ENCODE results near the gene ZRANB2. TPM values are rescaled to one million over a fixed set of nuclear protein-coding genes. Genes with fewer than 3 reads are reported as not detected.

Gene ZRANB2
- total and polyA plus RNA-seq, 9 of the 15 experiments (the other 6 are each of a cell fraction or from before 2014, with no cell fraction given) = 80.8 to 264 (median 157) TPM

DNA sequence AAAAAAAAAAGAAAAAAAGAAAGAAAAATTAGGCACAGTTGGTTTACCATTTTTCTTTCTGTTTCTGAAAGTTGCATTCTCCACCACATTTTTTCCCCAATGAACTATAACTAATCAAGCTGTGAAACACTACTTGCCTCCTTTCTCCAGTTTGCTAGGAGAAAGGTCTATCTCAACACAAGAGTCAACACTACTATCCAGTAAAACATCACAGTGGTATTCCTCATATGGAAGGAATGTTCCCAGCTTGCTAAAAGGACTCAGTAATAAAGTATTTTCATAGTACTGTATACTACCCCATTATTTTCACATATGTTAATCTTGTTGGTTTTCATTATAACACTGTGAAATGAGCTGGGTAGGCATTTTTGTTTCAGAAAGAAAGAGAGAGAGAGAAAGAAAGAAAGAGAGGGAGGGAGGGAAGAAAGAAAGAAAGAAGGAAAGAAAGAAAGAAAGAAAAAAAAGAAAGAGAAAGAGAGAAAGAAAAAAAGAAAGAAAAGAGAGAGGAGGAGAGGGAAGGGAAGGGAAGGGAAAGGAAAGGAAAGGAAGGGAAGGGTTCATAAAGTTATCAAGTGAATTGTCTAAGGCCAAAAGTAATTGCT lies 41.1 kb downstream of the ZRANB2 start (continued):
- TF ChIP-seq, protein P1, sequence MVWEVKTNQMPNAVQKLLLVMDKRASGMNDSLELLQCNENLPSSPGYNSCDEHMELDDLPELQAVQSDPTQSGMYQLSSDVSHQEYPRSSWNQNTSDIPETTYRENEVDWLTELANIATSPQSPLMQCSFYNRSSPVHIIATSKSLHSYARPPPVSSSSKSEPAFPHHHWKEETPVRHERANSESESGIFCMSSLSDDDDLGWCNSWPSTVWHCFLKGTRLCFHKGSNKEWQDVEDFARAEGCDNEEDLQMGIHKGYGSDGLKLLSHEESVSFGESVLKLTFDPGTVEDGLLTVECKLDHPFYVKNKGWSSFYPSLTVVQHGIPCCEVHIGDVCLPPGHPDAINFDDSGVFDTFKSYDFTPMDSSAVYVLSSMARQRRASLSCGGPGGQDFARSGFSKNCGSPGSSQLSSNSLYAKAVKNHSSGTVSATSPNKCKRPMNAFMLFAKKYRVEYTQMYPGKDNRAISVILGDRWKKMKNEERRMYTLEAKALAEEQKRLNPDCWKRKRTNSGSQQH (CRISPR knock-in tag; IDR thresholded peaks at IDR 0.05) = 0 out of 2 replicates have a peak, but pooled peaks have one; percentile 47
- TF ChIP-seq ZNF644 (tag; IDR thresholded peaks at IDR 0.05; ENCODE audit: low read depth) = no peak
- no peak for TF ChIP-seq PHB (CRISPR knock-in tag; IDR thresholded peaks at IDR 0.05)
- TF ChIP-seq C11orf30 (IDR thresholded peaks at IDR 0.05; ENCODE audit: low read depth) = peak; percentile 37; the same call in 1 of the 2 replicates
- TF ChIP-seq ZNF316 (IDR thresholded peaks at IDR 0.05) = peak; percentile 52

DNA sequence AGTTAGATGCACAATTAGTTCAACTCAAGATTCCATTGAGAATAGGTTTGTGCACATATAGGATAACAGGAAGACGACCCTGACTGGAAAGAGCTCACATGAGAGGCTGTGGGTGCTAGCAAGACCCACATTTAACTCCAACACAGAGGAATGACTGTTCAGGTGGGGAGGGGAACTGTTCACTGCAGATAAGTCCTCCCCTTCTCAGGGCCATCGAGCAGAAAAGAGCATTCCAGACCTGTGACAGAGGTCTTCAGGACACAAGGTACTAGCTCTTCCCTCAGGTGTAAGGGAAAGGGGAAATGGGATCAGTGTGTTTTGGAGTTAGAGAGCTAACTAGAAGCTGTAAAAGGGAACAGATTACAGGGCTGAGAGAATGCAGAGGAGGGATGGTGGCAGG lies 41.9 kb downstream of the ZRANB2 start:
- CTCF ChIA-PET (ENCODE audit: low intra/inter-chr PET ratio) = interaction anchor here (0.7 kb wide), 1 partner anchor 599 kb away, joined by 7 read pairs; no protein-coding TSS in a partner anchor
- FAIRE-seq = no peak
- no peaks in the 10 kb centered on the region for H3K9me3 ChIP-seq (replicated peaks; ENCODE audit: control insufficient read depth, insufficient read depth, low read depth, low read length)

More for the DNA sequence above, 41.9 kb downstream of the ZRANB2 start:
- in situ Hi-C loops (cut with MboI) (no loop called here), intact Hi-C loops (cut with micrococcal nuclease) (no loop called here)
- Histone ChIP-seq H3K4me3 (no peak overlapping the region), H4K20me1 (replicated peaks; ENCODE audit: control insufficient read depth, insufficient read depth, low read length) (no peaks in the 10 kb centered on the region), H3K4me2 (ENCODE audit: insufficient read depth, low read length) (peak overlapping the region; percentile 13; the same call in 1 of the 2 replicates), H2AFZ (ENCODE audit: low read depth, low read length) (no peak overlapping the region), H3K9ac (ENCODE audit: insufficient read depth in 1 of 2, low read depth in 2 of 2, low read length in 2 of 2) (peak overlapping the region in 1 of 2 experiments; percentile 6; a peak in 1 of 4 replicates), H3K9me1 (ENCODE audit: control insufficient read depth, insufficient read depth, low read length) (no peaks in the 10 kb centered on the region), H3K79me2 (ENCODE audit: control insufficient read depth, insufficient read depth, low read length) (peaks cover 87% of the 10 kb centered on the region), H3K27ac (ENCODE audit: extremely low read depth, low read depth, low read length) (0 out of 3 replicates have a peak overlapping the region, but pooled peaks have one; percentile 7), H3K36me3 (ENCODE audit: control insufficient read depth, insufficient read depth, low read length) (peaks cover 67% of the 10 kb centered on the region), H3K4me1 (replicated peaks in 1 of 2; ENCODE audit: control insufficient read depth in 2 of 2, insufficient read depth in 2 of 2, low read length in 2 of 2) (peaks cover 0 to 41% of the 10 kb centered on the region in 2 experiments), H3K27me3 (ENCODE audit: control insufficient read depth in 2 of 2, insufficient read depth in 2 of 2, low read length in 2 of 2) (no peaks in the 10 kb centered on the region)
- TF ChIP-seq HEY1 (CRISPR knock-in tag; IDR thresholded peaks at IDR 0.05; ENCODE audit: borderline replicate concordance) (no peak), CBFA2T3 (IDR thresholded peaks at IDR 0.05) (peak; percentile 27; the same call in 1 of the 2 replicates), KLF6 (CRISPR knock-in tag; IDR thresholded peaks at IDR 0.05; ENCODE audit: borderline replicate concordance) (no peak), NFE2L1 (tag; IDR thresholded peaks at IDR 0.05; ENCODE audit: borderline replicate concordance, low read depth) (no peak), ARID1B (IDR thresholded peaks at IDR 0.05) (0 out of 2 replicates have a peak, but pooled peaks have one; percentile 11)
- TF ChIP-seq, protein P2, sequence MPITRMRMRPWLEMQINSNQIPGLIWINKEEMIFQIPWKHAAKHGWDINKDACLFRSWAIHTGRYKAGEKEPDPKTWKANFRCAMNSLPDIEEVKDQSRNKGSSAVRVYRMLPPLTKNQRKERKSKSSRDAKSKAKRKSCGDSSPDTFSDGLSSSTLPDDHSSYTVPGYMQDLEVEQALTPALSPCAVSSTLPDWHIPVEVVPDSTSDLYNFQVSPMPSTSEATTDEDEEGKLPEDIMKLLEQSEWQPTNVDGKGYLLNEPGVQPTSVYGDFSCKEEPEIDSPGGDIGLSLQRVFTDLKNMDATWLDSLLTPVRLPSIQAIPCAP (CRISPR knock-in tag; IDR thresholded peaks at IDR 0.05; ENCODE audit: borderline replicate concordance) = no peak
- DNase-seq (ENCODE audit: extremely low read depth in 1 of 4, low spot score in 3 of 4) (peak in 1 of 4 experiments; percentile 50), ATAC-seq (peak; percentile 37)
- WGBS (ENCODE audit: insufficient coverage, low coverage, missing lambda C conversion rate) = 6% methylated on average over 2 of the region's 2 CpGs
- POLR2A ChIA-PET = interaction anchor here (0.6 kb wide), 1 partner anchor 9 kb away, joined by 3 read pairs; no protein-coding TSS in a partner anchor
- no TSS peak for BruUV-seq (replicated peaks)

Data from K562 (cell line).